CD4-positive, CD25-positive, alpha-beta regulatory T cell (primary cell): ENCODE data around the gene APP. TPM values are rescaled to one million over a fixed set of nuclear protein-coding genes. Genes with fewer than 3 reads are reported as not detected.
A peak's percentile ranks its signal among the peaks of the same experiment; 100 is the strongest.

Experiments
- ATAC-seq, 2 donors: fragments of 150-1000 bp; cut with Tn5 transposase; one replicate each; pipeline ENCODE4 v1.10.0; 2021; ENCODE audit warnings: low read depth in 2 of 2, moderate number of reproducible peaks in 2 of 2, moderate library complexity in 1 of 2
- DNase-seq, 3 donors: peaks; one replicate each; pipeline versions ENCODE4 v3.0.0 to v3.0.0-alpha.2; 2012 to 2022; ENCODE audit warnings: mixed read lengths in 1 of 3
- H3K27ac ChIP-seq: one replicate; pipeline ENCODE4 v1.7.0; 2013; ENCODE audit warnings: mild to moderate bottlenecking, low read length; ENCODE audit not compliant: insufficient read depth, poor library complexity, severe bottlenecking
- H3K27me3 ChIP-seq: one replicate; pipeline ENCODE4 v1.7.0; 2013; ENCODE audit warnings: low read length; ENCODE audit not compliant: control insufficient read depth, insufficient read depth
- H3K36me3 ChIP-seq: one replicate; pipeline ENCODE4 v1.7.0; 2013; ENCODE audit warnings: mild to moderate bottlenecking, low read length, moderate library complexity; ENCODE audit not compliant: control insufficient read depth, insufficient read depth
- H3K4me1 ChIP-seq: 2 replicates; pipeline ENCODE4 v1.7.0; 2013; ENCODE audit warnings: mild to moderate bottlenecking, low read length; ENCODE audit not compliant: insufficient read depth, control insufficient read depth, poor library complexity, severe bottlenecking
- H3K4me3 ChIP-seq: one replicate; pipeline ENCODE4 v1.7.0; 2013; ENCODE audit warnings: low read depth, mild to moderate bottlenecking, low read length, moderate library complexity
- H3K9me3 ChIP-seq, 2 experiments: 1 replicate in 1 of 2; 2 replicates in 1 of 2; pipeline ENCODE4 v1.7.0; 2013; ENCODE audit warnings: low read length in 2 of 2, mild to moderate bottlenecking in 1 of 2, moderate library complexity in 1 of 2; ENCODE audit not compliant: control insufficient read depth in 2 of 2
- H3K27ac Mint-ChIP-seq, 3 donors: one replicate each; pipeline ENCODE4 v1.8.0; 2020 to 2022; ENCODE audit warnings: mild to moderate bottlenecking in 3 of 3, mixed read lengths in 3 of 3, moderate library complexity in 2 of 3
- H3K27me3 Mint-ChIP-seq: one replicate; pipeline ENCODE4 v1.8.0; 2022; ENCODE audit warnings: mild to moderate bottlenecking, mixed read lengths
- H3K36me3 Mint-ChIP-seq: one replicate; pipeline ENCODE4 v1.8.0; 2020; ENCODE audit warnings: mixed read lengths
- H3K4me1 Mint-ChIP-seq, 4 donors: one replicate each; pipeline ENCODE4 v1.8.0; 2020 to 2022; ENCODE audit warnings: mixed read lengths in 4 of 4, mild to moderate bottlenecking in 1 of 4
- H3K4me3 Mint-ChIP-seq, 4 donors: one replicate each; pipeline ENCODE4 v1.8.0; 2020 to 2022; ENCODE audit warnings: mild to moderate bottlenecking in 4 of 4, mixed read lengths in 4 of 4, moderate library complexity in 3 of 4
- H3K9me3 Mint-ChIP-seq, 7 donors: one replicate each; pipeline ENCODE4 v1.8.0; 2020 to 2022; ENCODE audit warnings: mixed read lengths in 7 of 7, mild to moderate bottlenecking in 3 of 7, moderate library complexity in 2 of 7
- polyA plus RNA-seq, 4 donors: library from polyadenylated mRNA; unstranded; fragments of 300-500 nt; fragmentation: Illumina TruSeq; gene quantifications; one replicate each; pipeline ENCODE4 v1.2.3, GENCODE V29; 2021
- total RNA-seq: library from RNA; stranded (reverse); gene quantifications from one replicate; pipeline ENCODE4 v1.2.3, GENCODE V29; 2022

APP gene
- total and polyA plus RNA-seq, 5 donors from 2014 or later: 3.9 to 29.5 (median 7.5) TPM

DNA sequence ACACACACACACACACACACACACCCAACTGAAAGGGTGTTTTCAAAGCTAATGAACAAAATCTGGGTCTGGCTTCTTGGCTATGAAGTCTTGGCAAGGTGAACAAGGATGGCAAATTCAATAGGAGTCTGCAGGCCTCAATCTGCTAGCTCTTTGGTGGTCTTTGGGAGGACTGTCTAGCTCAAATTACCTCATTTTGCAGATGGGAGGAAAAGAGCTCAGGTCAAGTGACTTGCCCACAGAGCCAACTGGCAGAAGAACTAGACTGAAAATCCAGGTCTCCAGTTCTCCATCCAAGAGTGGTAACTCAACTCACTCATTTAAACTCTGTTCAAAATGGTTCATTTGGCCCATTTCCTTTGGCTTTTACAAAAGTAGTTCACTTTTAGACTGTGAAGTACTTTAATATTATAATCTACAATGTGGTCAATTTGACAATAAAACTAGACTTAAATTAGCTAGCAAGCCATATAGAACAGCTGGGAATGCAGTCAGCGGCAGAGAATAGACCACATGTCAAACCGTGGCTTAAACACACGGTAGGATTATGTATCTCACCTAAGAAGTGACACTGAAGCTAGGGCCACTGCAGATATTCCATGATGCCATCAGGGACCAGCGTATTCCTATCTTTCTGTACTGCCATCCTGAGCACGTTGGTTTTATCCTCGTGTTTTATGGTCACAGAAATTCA is 112.9 kb downstream of the APP start:
- Histone ChIP-seq H3K36me3 (no peaks in the 10 kb centered on the region), H3K27me3 (no peaks in the 10 kb centered on the region), H3K4me1 (no peaks in the 10 kb centered on the region), H3K27ac (no peak overlapping the region), H3K9me3 (no peaks in the 10 kb centered on the region), H3K4me3 (no peak overlapping the region)
- DNase-seq: no peak
- Mint-ChIP-seq H3K36me3 (no peaks in the 10 kb centered on the region), H3K27ac (no peak overlapping the region), H3K4me1 (peaks cover 0 to 12% (median 4%) of the 10 kb centered on the region in 4 donors), H3K27me3 (no peaks in the 10 kb centered on the region), H3K9me3 (peaks cover 0 to 1% (median 0%) of the 10 kb centered on the region in 7 donors), H3K4me3 (no peak overlapping the region)
- no peak for ATAC-seq

DNA sequence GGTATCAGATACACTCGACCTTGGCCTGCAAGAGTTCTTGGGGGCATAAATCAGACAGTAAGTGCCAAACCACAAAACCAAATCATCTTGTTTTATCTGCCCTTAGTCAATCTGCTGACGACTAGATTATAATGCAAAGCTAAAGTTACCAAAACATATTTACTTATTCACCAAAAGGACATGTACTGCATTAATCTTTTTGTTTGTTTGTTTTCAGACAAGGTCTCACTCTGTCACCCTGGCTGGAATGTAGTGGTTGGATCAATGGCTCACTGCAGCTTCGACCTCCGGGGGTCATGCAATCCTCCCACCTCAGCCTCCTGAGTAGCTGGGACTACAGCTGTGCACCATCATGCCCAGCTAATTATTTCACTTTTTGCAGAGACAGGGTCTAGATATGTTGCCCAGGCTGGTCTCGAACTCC is 114.7 kb downstream of the APP start:
- peaks cover 0 to 1% (median 0%) of the 10 kb centered on the region in 7 donors for H3K9me3 Mint-ChIP-seq

DNA sequence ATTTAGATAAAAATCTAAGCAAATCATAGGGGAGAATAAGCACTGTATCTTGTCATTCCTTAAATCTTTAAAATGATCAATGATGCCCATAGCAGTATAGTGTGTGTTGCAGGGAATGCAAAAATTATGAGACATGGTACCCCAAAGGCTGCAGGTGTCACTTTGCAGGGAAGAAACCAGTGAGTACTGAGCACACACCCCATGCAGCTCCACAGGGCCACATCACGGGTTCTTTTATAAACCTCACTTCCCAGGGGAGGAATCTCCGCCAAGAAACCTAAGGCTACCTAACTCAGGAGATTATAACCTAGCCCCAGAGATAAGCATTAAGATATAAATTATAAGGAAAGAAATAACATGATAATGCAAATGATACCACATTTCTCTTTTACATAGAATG is 115.6 kb downstream of the APP start:
- H3K4me1 Mint-ChIP-seq: peaks cover 0 to 8% (median 3%) of the 10 kb centered on the region in 4 donors
- peaks cover 0 to 1% (median 0%) of the 10 kb centered on the region in 7 donors for H3K9me3 Mint-ChIP-seq
- H3K27me3 ChIP-seq: no peaks in the 10 kb centered on the region
- DNase-seq: no peak
- H3K27ac ChIP-seq: no peak overlapping the region
- H3K27me3 Mint-ChIP-seq: no peaks in the 10 kb centered on the region
- ATAC-seq: no peak
- peaks cover 4% of the 10 kb centered on the region for H3K36me3 Mint-ChIP-seq
- H3K4me1 ChIP-seq: no peaks in the 10 kb centered on the region
- no peaks in the 10 kb centered on the region for H3K9me3 ChIP-seq
- H3K27ac Mint-ChIP-seq: no peak overlapping the region
- H3K4me3 ChIP-seq: no peak overlapping the region
- H3K36me3 ChIP-seq: no peaks in the 10 kb centered on the region
- no peak overlapping the region for H3K4me3 Mint-ChIP-seq

More for the DNA sequence above, 114.7 kb downstream of the APP start:
- DNase-seq (no peak), ATAC-seq (no peak)
- H3K27me3 Mint-ChIP-seq: no peaks in the 10 kb centered on the region
- Histone ChIP-seq H3K36me3 (no peaks in the 10 kb centered on the region), H3K27ac (no peak overlapping the region), H3K4me1 (no peaks in the 10 kb centered on the region), H3K9me3 (no peaks in the 10 kb centered on the region), H3K4me3 (no peak overlapping the region), H3K27me3 (no peaks in the 10 kb centered on the region)
- peaks cover 2% of the 10 kb centered on the region for H3K36me3 Mint-ChIP-seq
- peaks cover 0 to 12% (median 3%) of the 10 kb centered on the region in 4 donors for H3K4me1 Mint-ChIP-seq
- no peak overlapping the region for H3K4me3 Mint-ChIP-seq
- H3K27ac Mint-ChIP-seq: no peak overlapping the region

DNA sequence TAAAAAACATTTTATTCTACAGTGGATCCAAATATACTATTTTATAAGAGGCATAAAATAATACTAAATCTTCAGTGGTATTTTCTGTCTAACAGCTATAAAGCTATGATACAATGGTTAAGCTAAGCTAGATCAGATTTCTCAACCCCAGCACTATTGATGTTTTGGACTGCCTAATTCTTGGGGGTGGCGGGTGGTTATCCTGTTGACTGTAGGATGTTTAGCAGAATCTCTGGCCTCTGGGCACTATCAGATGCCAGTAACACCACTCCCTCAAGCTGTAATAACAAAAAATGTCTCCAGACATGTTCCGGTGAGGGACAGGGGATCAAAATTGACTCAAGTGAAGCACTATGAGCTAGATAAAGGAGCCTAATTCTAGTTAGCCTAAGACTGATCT is 118.5 kb downstream of the APP start:
- H3K4me3 ChIP-seq: no peak overlapping the region
- no peak overlapping the region for H3K4me3 Mint-ChIP-seq
- no peak for DNase-seq

DNA sequence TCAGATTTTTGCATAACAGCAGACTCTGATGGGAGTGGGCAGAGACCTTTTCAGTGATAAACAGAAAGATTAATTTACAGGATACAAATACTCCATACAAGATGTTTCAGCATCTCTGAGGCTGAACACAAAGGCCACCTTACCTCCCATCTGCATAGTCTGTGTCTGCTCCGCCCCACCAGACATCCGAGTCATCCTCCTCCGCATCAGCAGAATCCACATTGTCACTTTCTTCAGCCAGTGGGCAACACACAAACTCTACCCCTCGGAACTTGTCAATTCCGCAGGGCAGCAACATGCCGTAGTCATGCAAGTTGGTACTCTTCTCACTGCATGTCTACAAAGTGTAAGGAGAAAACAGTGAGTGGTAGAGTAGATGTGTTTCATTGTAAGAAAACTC is 119.7 kb downstream of the APP start:
- H3K36me3 ChIP-seq: no peaks in the 10 kb centered on the region
- ATAC-seq: no peak
- H3K9me3 Mint-ChIP-seq: no peaks in the 10 kb centered on the region
- peaks cover 0 to 7% (median 2%) of the 10 kb centered on the region in 4 donors for H3K4me1 Mint-ChIP-seq
- no peaks in the 10 kb centered on the region for H3K9me3 ChIP-seq
- H3K4me3 Mint-ChIP-seq: peak overlapping the region in 1 of 4 donors; percentile 54
- no peaks in the 10 kb centered on the region for H3K27me3 Mint-ChIP-seq
- DNase-seq: no peak
- no peak overlapping the region for H3K27ac ChIP-seq
- no peaks in the 10 kb centered on the region for H3K4me1 ChIP-seq
- peaks cover 22% of the 10 kb centered on the region for H3K36me3 Mint-ChIP-seq
- no peak overlapping the region for H3K4me3 ChIP-seq
- no peak overlapping the region for H3K27ac Mint-ChIP-seq
- H3K27me3 ChIP-seq: no peaks in the 10 kb centered on the region

More for the DNA sequence above, 118.5 kb downstream of the APP start:
- Mint-ChIP-seq H3K27me3 (no peaks in the 10 kb centered on the region), H3K9me3 (no peaks in the 10 kb centered on the region), H3K4me1 (peaks cover 0 to 8% (median 3%) of the 10 kb centered on the region in 4 donors), H3K36me3 (peaks cover 20% of the 10 kb centered on the region), H3K27ac (no peak overlapping the region)
- Histone ChIP-seq H3K9me3 (no peaks in the 10 kb centered on the region), H3K4me1 (no peaks in the 10 kb centered on the region), H3K27me3 (no peaks in the 10 kb centered on the region), H3K27ac (no peak overlapping the region), H3K36me3 (no peaks in the 10 kb centered on the region)
- no peak for ATAC-seq

DNA sequence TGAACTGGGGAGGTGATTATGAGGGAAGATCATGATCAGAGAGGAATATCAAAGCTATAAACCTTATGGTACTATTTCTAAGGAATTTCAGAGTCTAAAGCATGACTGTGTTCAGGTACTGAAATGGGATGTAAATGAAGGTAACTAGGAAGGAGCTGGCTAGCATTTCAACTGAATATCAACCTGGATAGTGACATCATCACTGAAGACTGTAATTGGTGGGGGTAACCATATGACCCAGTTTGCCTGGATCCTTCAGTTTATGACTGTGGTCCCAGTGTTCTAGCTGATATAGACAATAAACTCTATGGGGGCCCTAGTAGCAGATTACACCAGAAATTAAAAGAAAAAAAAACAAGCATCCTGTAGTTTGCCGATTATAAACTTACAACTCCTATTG is 120.8 kb downstream of the APP start:
- peaks cover 0 to 1% (median 0%) of the 10 kb centered on the region in 4 donors for H3K4me1 Mint-ChIP-seq
- no peaks in the 10 kb centered on the region for H3K27me3 Mint-ChIP-seq
- Histone ChIP-seq H3K4me1 (no peaks in the 10 kb centered on the region), H3K27me3 (no peaks in the 10 kb centered on the region), H3K27ac (no peak overlapping the region), H3K36me3 (no peaks in the 10 kb centered on the region), H3K9me3 (no peaks in the 10 kb centered on the region), H3K4me3 (no peak overlapping the region)
- H3K27ac Mint-ChIP-seq: no peak overlapping the region
- DNase-seq: no peak
- H3K36me3 Mint-ChIP-seq: peaks cover 25% of the 10 kb centered on the region
- peaks cover 0 to 1% (median 0%) of the 10 kb centered on the region in 7 donors for H3K9me3 Mint-ChIP-seq
- ATAC-seq: no peak
- no peak overlapping the region for H3K4me3 Mint-ChIP-seq

DNA sequence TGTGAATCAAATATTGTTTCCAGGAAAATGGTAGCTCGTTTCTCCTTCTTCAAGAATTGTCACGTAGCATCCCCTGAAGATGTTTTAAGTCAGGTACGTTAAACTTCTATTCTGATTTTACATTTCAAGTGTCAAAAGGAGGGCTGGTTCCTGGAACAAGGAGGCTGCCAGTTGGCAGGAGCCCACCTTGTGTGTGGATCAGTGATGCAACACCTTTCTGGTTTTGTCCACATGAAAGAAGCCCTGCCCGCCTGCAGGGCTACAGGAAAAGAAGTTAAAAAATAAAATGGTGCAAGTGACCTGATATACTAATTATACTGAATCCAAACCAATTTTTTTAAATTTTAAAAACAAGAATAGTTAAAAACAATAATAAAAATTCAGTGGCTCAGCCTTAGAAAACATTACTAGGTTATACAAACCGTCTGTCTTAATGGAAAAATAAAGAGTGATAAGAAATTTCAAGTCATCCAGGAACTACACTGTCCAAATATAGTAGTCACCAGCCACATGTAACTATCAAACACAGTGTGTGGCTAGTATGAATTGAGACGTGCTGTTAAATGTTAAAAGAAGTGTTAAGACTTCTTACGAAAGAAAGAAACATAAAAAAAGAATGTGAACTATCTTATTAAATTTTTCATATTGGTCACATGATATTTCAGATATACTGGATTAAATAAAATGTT is 123.1 kb downstream of the APP start:
- H3K4me3 ChIP-seq: no peak overlapping the region
- no peak overlapping the region for H3K27ac ChIP-seq
- no peak overlapping the region for H3K27ac Mint-ChIP-seq
- H3K4me1 Mint-ChIP-seq: no peaks in the 10 kb centered on the region
- H3K4me3 Mint-ChIP-seq: no peak overlapping the region
- no peaks in the 10 kb centered on the region for H3K27me3 ChIP-seq
- DNase-seq (no peak), ATAC-seq (no peak)
- no peaks in the 10 kb centered on the region for H3K36me3 ChIP-seq
- no peaks in the 10 kb centered on the region for H3K4me1 ChIP-seq
- H3K9me3 Mint-ChIP-seq: peaks cover 0 to 1% (median 0%) of the 10 kb centered on the region in 7 donors
- no peaks in the 10 kb centered on the region for H3K9me3 ChIP-seq
- no peaks in the 10 kb centered on the region for H3K27me3 Mint-ChIP-seq
- H3K36me3 Mint-ChIP-seq: peaks cover 29% of the 10 kb centered on the region
